Measurements from ENCODE around the gene WDR7. TPM values are rescaled to one million over a fixed set of nuclear protein-coding genes. Genes with fewer than 3 reads are reported as not detected.
"Not testable (repeated sequence)": the region's sequence is repeated elsewhere in the genome, so short reads cannot be mapped to it uniquely, and the experiment has no call there.

WDR7 gene
- total RNA-seq, 6 experiments from 2014 or later = 10.4 to 18.8 (median 15.3) TPM

GRCh38 chr18:56649996-56650395 lies 1.2 kb upstream of the WDR7 start:
- Histone ChIP-seq H3K4me1 (peaks cover 0 to 14% (median 5%) of the 10 kb centered on the region in 4 donors), H3K36me3 (no peaks in the 10 kb centered on the region), H3K27me3 (no peaks in the 10 kb centered on the region), H3K4me3 (no peak overlapping the region), H3K9me3 (no peaks in the 10 kb centered on the region), H3K27ac (no peak overlapping the region)
- DNase-seq (no peak), ATAC-seq (no peak)
- intact Hi-C loops (cut with DNase I) = no loop called here
- TF ChIP-seq CTCF (IDR thresholded peaks at IDR 0.05) = no peak
- TF ChIP-seq POLR2A (IDR thresholded peaks at IDR 0.05) = no peak
- WGBS (ENCODE audit: insufficient coverage, low coverage, low lambda C conversion rate, missing lambda C conversion rate) = 100% methylated on average over 1 of the region's 1 CpG

- WGBS (ENCODE audit: insufficient coverage, low coverage, low lambda C conversion rate, missing lambda C conversion rate) = 10% methylated on average over 2 of the region's 5 CpGs
- intact Hi-C loops (cut with DNase I) = no loop called here
- ATAC-seq = no peak
Observed at GRCh38 chr18:56651771-56652092, 573 bp downstream of the WDR7 start.

GRCh38 chr18:56652802-56653201 lies 1.6 kb downstream of the WDR7 start:
- 63% methylated on average over 4 of the region's 4 CpGs for WGBS (ENCODE audit: insufficient coverage, low coverage, low lambda C conversion rate, missing lambda C conversion rate)

More at GRCh38 chr18:56651771-56652092, 573 bp downstream of the WDR7 start:
- Histone ChIP-seq H3K27me3 (no peaks in the 10 kb centered on the region), H3K9me3 (no peaks in the 10 kb centered on the region), H3K4me3 (peak overlapping the region; percentile 86 to 93 (median 87)), H3K27ac (peak overlapping the region in 2 of 3 donors; percentile 68 to 83), H3K4me1 (peaks cover 0 to 14% (median 5%) of the 10 kb centered on the region in 4 donors), H3K36me3 (no peaks in the 10 kb centered on the region)
- TF ChIP-seq POLR2A (IDR thresholded peaks at IDR 0.05) (no peak), CTCF (IDR thresholded peaks at IDR 0.05) (no peak)
- DNase-seq = no peak

GRCh38 chr18:56654280-56654679 lies 3.1 kb downstream of the WDR7 start:
- H3K27ac ChIP-seq; H3K27me3 ChIP-seq; H3K4me3 ChIP-seq; ATAC-seq; DNase-seq; H3K9me3 ChIP-seq; intact Hi-C loops (cut with DNase I); H3K36me3 ChIP-seq: not testable (repeated sequence)
- 100% methylated on average over 4 of the region's 7 CpGs for WGBS (ENCODE audit: insufficient coverage, low coverage, low lambda C conversion rate, missing lambda C conversion rate)
- peaks cover 0 to 14% (median 5%) of the 10 kb centered on the region in 4 donors for H3K4me1 ChIP-seq

More at GRCh38 chr18:56652802-56653201, 1.6 kb downstream of the WDR7 start:
- intact Hi-C loops (cut with DNase I) = no loop called here
- DNase-seq (no peak), ATAC-seq (no peak)
- TF ChIP-seq POLR2A (IDR thresholded peaks at IDR 0.05) (no peak), CTCF (IDR thresholded peaks at IDR 0.05) (no peak)
- H3K27ac ChIP-seq = no peak overlapping the region
- H3K4me1 ChIP-seq = peaks cover 0 to 14% (median 5%) of the 10 kb centered on the region in 4 donors
- no peaks in the 10 kb centered on the region for H3K27me3 ChIP-seq
- H3K36me3 ChIP-seq = no peaks in the 10 kb centered on the region
- H3K9me3 ChIP-seq = no peaks in the 10 kb centered on the region
- H3K4me3 ChIP-seq = no peak overlapping the region

GRCh38 chr18:56658261-56658660 lies 7.1 kb downstream of the WDR7 start:
- Histone ChIP-seq H3K27ac (no peak overlapping the region), H3K9me3 (no peaks in the 10 kb centered on the region), H3K4me3 (no peak overlapping the region), H3K4me1 (no peaks in the 10 kb centered on the region), H3K27me3 (no peaks in the 10 kb centered on the region), H3K36me3 (no peaks in the 10 kb centered on the region)
- TF ChIP-seq CTCF (IDR thresholded peaks at IDR 0.05) = no peak
- no peak for TF ChIP-seq POLR2A (IDR thresholded peaks at IDR 0.05)
- intact Hi-C loops (cut with DNase I) = no loop called here
- WGBS (ENCODE audit: insufficient coverage, low coverage, low lambda C conversion rate, missing lambda C conversion rate) = 83% methylated on average over 1 of the region's 2 CpGs
- ATAC-seq (no peak), DNase-seq (no peak)
